Heart left ventricle (tissue), 16 donors: ENCODE results near the gene TCAF2. TPM values are rescaled to one million over a fixed set of nuclear protein-coding genes. Genes with fewer than 3 reads are reported as not detected.
"Not testable (repeated sequence)": the region's sequence is repeated elsewhere in the genome, so short reads cannot be mapped to it uniquely, and the experiment has no call there.

Experiments used
- ATAC-seq, 4 donors: fragments of 200-7000 bp; cut with Tn5 transposase; one replicate each; pipeline ENCODE4 v1.9.1; 2020 to 2022; ENCODE audit warnings: moderate library complexity in 4 of 4, mild to moderate bottlenecking in 3 of 4, moderate number of reproducible peaks in 1 of 4
- DNase-seq, 5 donors: peaks; one replicate each; pipeline ENCODE4 v3.0.0-alpha.2; 2020
- H3K27ac ChIP-seq, 12 donors: fragments of 200-600 bp; sonication (generic) in 4 of 12; one replicate each; pipeline versions ENCODE4 v1.5.0 to v1.8.0; 2016 to 2022; ENCODE audit warnings: mild to moderate bottlenecking in 2 of 12
- H3K27me3 ChIP-seq, 9 donors: fragments of 200-600 bp; sonication (generic) in 2 of 9; one replicate each; pipeline versions ENCODE4 v1.5.1 to v1.8.0; 2016 to 2022; ENCODE audit warnings: mild to moderate bottlenecking in 3 of 9
- H3K36me3 ChIP-seq, 9 donors: fragments of 200-600 bp; sonication (generic) in 2 of 9; one replicate each; pipeline versions ENCODE4 v1.5.0 to v1.8.0; 2018 to 2022; ENCODE audit warnings: mild to moderate bottlenecking in 2 of 9
- H3K4me1 ChIP-seq, 12 donors: fragments of 200-600 bp; sonication (generic) in 4 of 12; one replicate each; pipeline versions ENCODE4 v1.5.0 to v1.8.0; 2016 to 2022; ENCODE audit warnings: mild to moderate bottlenecking in 3 of 12
- H3K4me3 ChIP-seq, 12 donors: fragments of 200-600 bp; sonication (generic) in 4 of 12; one replicate each; pipeline versions ENCODE4 v1.5.0 to v1.8.0; 2017 to 2022; ENCODE audit warnings: mild to moderate bottlenecking in 9 of 12, moderate library complexity in 4 of 12
- H3K9me3 ChIP-seq, 12 donors: fragments of 200-600 bp; sonication (generic) in 4 of 12; one replicate each; pipeline versions ENCODE4 v1.5.0 to v1.8.0; 2016 to 2022; ENCODE audit warnings: mild to moderate bottlenecking in 1 of 12
- WGBS, 4 donors: extraction: QIAGEN DNeasy Blood & Tissue Kit in 2 of 4; methylation state at CpG; one replicate each; pipeline versions ENCODE4 v1.1.5 to v1.1.7; 2013 to 2018; 5-methylcytosine and 5-hydroxymethylcytosine counted together
- intact Hi-C, 10 donors: fragments of 100-400 bp; cut with DNase I; formaldehyde crosslinking; loops; one replicate each; pipeline versions ENCODE4 v1.11.1 to v1.14.2; 2022
- long read RNA-seq, 3 donors: library from polyadenylated mRNA; unstranded; transcript quantifications; one replicate each; pipeline ENCODE4 v2.0.0, GENCODE V29; 2020 to 2021
- polyA plus RNA-seq, 2 donors: library from polyadenylated mRNA; stranded (reverse); fragments of 200-250 nt; gene quantifications; one replicate each; pipeline ENCODE4 v1.2.3, GENCODE V29; 2013
- total RNA-seq, 9 donors: library from RNA; depleted of rRNA in 2 of 9; stranded (reverse); fragments of >200 nt in 2 of 9; fragmentation: NEBNext Ultra II Directional in 3 of 9; extraction: Animal tissue kit (Norgen Biotek cat#: 25700) in 3 of 9; gene quantifications; one replicate each; pipeline versions ENCODE4 v1.1.0 to v1.2.4, GENCODE V29; 2016 to 2023
- donor health status: ischemic (EF 13 %, LVEDD 7.1; RV severe dilation, severe dysfunction).
- donor health status: healthy with polysubstance abuse.
- donor health status: DM: no; HTN: yes; CAD: no.
- donor health status: DM: no; HTN: no; CAD: no.
- donor health status: ischemic (EF 25% LVEDD 6.9; RV normal size, moderate dysfunction).
- donor health status: ischemic (EF 25% LVEDD 5.7; RV mildly dilated, moderate dysfunction).
- donor health status: healthy.
- donor health status: DM: yes; HTN: yes; CAD: no.
- donor health status: ischemic (EF 35%, LVEDD 5.7; RV mildly dilated, moderate dysfunction).
- donor health status: nonischemic (EF 11% LVEDD 7.7; RV severe dilation, severe dysfunction).
- donor health status: DM: yes; HTN: yes; CAD: no.
- donor health status: PGD.
- donor health status: ischemic (EF 29% LVEDD 5.4; RV normal size, mild dysfunction).
- donor health status: nonischemic (EF 23%, LVEDD 6.1; RV moderate dilation, normal function).

Gene TCAF2
- total RNA-seq, result 1 to 10 TPM in 1 of 9 donors, under 1 TPM in 8; 0.12 to 2.5 (median 0.38) TPM
- under 1 TPM; 0.27 to 0.28 TPM for polyA plus RNA-seq
- long read RNA-seq, donor 1, result 0 reads
- long read RNA-seq, donor 2, partial matches to known transcripts, result 0 of 1 reads
- long read RNA-seq, donor 2, other reads (novel, unspliced or antisense), result 1 of 1 reads
- long read RNA-seq, donor 3, partial matches to known transcripts, result 0 of 1 reads
- long read RNA-seq, donor 3, other reads (novel, unspliced or antisense), result 1 of 1 reads

DNA sequence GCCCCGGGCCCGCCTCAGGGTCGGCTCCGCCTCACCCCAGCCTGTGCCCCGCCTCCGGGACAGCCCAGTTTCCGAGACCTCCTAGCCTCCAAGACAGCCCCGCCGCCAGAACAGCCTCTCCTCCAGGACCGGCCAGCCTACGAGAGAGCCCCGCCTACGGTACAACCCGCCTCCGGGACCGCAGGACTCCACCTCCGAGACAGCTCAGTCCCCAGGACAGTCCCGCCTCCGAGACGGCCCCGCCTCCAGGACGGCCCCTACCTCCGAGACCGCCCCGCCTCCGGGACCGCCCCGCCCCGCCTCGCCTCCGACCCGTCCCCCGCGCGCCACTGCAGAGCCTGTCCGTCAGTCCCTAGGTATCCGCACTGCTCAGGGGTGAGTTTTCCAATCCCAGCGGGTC, at the start of gene TCAF2:
TSS of gene TCAF2 (plus strand) at position 329 of the 400 bp plus-strand sequence.
- H3K27ac ChIP-seq, H3K27me3 ChIP-seq, intact Hi-C loops, H3K9me3 ChIP-seq, H3K4me1 ChIP-seq, H3K36me3 ChIP-seq: not testable (repeated sequence)
- DNase-seq (peak in 4 of 5 donors; percentile 57 to 83 (median 71)), ATAC-seq (peak; percentile 97 to 100 (median 99))
- 1% methylated on average over 16 of the region's 38 CpGs; no CpG with 5 or more reads in 3 of the 4 donors for WGBS, 4 donors
- peak within 1 kb of the TSS in 3 of 12 donors; percentile 31 to 42 (median 35) for H3K4me3 ChIP-seq

DNA sequence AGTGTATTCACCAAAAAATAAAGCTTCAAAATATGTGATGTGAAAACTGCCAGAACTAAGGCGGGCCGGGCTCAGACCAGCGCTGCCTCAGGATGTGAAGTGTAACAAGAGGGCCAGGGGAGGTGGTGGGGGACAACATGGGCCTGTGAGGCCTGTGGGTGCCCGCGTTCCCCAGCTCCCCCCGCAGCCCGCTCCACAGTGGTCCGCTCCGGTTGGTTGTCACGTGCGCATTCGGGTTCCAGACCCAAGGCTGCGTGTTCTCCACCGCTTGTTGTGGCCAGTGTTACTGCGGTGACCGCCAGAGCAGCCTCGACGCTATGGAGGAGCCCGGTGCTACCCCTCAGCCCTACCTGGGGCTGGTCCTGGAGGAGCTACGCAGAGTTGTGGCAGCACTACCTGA, 49.3 kb upstream of the TCAF2 start, which contains the start of gene CTAGE15:
TSS of gene CTAGE15 (plus strand) at position 301 of the 400 bp plus-strand sequence. CDS start at position 318, 17 bp downstream.
- WGBS, 4 donors, result 91 to 93% (median 92%) methylated on average over 2 to 8 of the region's 20 CpGs; no CpG with 5 or more reads in 1 of the 4 donors
- not testable (repeated sequence) for ATAC-seq

DNA sequence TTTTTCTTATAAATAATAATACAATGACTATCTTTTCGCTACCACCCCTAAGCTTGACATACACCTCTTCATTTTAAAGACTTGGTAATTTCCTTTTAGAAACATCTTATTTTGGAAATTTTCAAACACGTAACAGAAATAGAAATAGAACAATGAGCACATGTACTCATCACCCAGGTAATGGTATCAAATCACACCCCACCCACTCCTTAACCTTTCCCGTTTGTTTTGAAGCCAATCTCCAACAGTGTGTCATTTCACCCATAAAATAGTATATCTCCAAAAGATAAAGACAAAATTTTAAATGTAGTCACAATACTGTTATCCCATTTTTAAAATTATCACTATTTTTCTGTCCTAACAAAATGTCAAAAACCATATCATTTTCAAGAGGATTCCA, 32.6 kb upstream of the TCAF2 start:
- H3K27me3 ChIP-seq, intact Hi-C loops, H3K9me3 ChIP-seq, H3K27ac ChIP-seq, H3K4me1 ChIP-seq, H3K4me3 ChIP-seq, H3K36me3 ChIP-seq, DNase-seq, ATAC-seq: not testable (repeated sequence)
- 81 to 85% (median 82%) methylated on average over 2 of the region's 3 CpGs; no CpG with 5 or more reads in 1 of the 4 donors for WGBS, 4 donors

More for the DNA sequence above, 49.3 kb upstream of the TCAF2 start, which contains the start of gene CTAGE15:
- H3K27ac ChIP-seq, H3K4me3 ChIP-seq, H3K27me3 ChIP-seq, H3K36me3 ChIP-seq, H3K9me3 ChIP-seq, H3K4me1 ChIP-seq, intact Hi-C loops, DNase-seq: not testable (repeated sequence)

DNA sequence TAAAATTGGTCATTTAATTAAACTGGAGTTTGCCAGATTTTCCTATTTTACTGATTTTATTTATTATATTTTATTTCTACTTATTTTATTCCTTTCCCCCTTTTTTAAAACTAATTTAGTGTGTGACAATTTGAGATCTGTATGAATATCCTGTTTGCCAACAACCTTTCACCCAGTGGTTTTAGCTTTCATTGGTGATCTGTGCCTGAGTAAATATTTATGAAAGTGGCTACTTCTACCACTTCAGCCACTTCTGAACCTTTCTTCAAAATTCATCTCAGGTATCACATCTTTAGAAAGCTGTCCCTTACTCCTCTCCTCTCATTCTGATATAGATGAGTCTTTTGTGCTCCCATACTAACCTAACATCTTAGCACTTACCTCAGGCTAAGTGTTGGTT, 30.9 kb upstream of the TCAF2 start:
- H3K4me3 ChIP-seq, H3K36me3 ChIP-seq, intact Hi-C loops, ATAC-seq, H3K27ac ChIP-seq, DNase-seq, H3K27me3 ChIP-seq, H3K9me3 ChIP-seq, H3K4me1 ChIP-seq: not testable (repeated sequence)

DNA sequence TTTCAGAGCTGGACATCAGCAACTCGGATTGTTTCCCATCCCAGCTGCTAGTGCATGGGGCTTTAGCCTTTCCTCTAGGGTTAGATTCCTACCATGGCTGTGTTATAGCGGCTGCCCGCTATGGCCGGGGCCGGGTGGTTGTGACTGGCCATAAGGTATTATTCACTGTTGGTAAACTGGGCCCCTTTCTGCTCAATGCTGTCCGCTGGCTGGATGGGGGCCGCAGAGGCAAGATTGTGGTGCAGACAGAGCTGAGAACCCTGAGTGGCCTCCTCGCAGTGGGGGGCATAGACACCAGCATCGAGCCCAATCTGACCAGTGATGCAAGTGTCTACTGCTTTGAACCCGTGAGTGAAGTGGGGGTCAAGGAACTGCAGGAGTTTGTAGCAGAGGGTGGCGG, 22.7 kb upstream of the TCAF2 start:
- intact Hi-C loops, H3K9me3 ChIP-seq, H3K27ac ChIP-seq, H3K4me3 ChIP-seq, H3K27me3 ChIP-seq, H3K36me3 ChIP-seq, H3K4me1 ChIP-seq: not testable (repeated sequence)
- DNase-seq, result peak in 2 of 5 donors; percentile 14 to 33
- ATAC-seq, result peak in 1 of 4 donors; percentile 10
- 90 to 97% (median 95%) methylated on average over 2 to 4 of the region's 11 CpGs; no CpG with 5 or more reads in 1 of the 4 donors for WGBS, 4 donors

DNA sequence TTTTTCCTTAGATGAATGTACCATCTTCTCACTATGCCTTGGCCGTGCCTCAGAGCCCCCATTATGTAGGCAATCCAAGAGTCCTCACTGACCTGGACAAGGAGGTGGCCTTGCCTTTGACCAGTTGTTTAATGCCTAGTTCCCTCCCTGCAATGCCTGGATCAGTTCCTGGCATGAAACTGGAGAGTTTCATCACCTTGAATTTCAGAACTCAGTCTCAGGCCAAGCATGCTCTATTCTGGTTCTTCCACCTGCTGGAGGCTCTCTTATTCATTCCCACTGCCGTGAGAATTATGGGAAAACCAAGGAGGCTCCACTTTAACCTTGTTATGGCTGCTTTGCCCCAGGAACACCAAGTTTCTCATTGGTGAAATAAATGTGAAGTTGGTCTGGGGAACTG, 17.2 kb upstream of the TCAF2 start:
- H3K4me1 ChIP-seq, H3K9me3 ChIP-seq, H3K36me3 ChIP-seq, ATAC-seq, H3K27me3 ChIP-seq, H3K4me3 ChIP-seq, intact Hi-C loops, DNase-seq, H3K27ac ChIP-seq: not testable (repeated sequence)
- no CpG with 5 or more reads among the region's 2 CpGs for WGBS, 4 donors

DNA sequence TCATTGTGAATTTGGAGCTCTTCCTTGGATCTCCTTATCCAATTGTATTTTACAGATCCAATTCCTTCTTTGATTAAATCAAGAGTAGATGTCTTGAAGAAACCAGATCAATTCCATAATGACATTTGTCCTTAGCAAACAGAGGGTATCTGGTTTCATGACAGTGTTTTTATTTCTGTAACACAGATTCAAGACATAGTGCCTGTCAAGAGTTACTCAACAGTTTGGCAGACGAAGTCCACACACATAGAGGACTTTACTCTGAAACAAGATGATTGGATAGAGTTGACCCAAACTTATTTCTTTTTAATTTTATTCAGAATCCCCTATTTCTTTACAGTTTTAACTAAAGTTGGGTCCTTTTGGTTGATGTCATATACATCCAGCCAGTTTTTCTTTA, 14.7 kb upstream of the TCAF2 start:
- H3K36me3 ChIP-seq, H3K4me3 ChIP-seq, ATAC-seq, H3K4me1 ChIP-seq, DNase-seq, H3K9me3 ChIP-seq, intact Hi-C loops, H3K27me3 ChIP-seq, H3K27ac ChIP-seq: not testable (repeated sequence)
- WGBS, 4 donors, result no CpG with 5 or more reads among the region's 1 CpG

DNA sequence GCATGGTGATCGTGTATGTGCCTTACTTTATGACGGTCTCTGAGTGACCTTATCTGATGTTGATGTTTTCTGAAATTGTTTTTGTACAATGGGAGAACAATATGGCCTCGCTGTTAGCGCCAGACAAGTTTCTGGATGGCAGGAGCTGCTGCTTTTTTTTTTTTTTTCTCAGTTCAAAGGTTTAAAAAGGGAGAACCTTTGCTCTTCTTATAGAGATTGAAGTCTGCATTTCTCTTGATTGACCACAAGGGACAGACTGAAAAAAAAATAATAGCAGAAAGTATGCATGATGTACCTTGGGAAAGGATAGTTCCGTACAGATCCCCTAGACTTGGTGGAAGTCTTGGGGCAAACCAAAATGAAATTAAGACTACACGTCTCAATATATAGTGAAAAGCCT, 5.2 kb upstream of the TCAF2 start:
- intact Hi-C loops, ATAC-seq, H3K27ac ChIP-seq, H3K4me1 ChIP-seq, H3K27me3 ChIP-seq, H3K36me3 ChIP-seq, H3K4me3 ChIP-seq, H3K9me3 ChIP-seq, DNase-seq: not testable (repeated sequence)
- WGBS, 4 donors, result 91 to 95% (median 94%) methylated on average over 2 to 4 of the region's 6 CpGs

DNA sequence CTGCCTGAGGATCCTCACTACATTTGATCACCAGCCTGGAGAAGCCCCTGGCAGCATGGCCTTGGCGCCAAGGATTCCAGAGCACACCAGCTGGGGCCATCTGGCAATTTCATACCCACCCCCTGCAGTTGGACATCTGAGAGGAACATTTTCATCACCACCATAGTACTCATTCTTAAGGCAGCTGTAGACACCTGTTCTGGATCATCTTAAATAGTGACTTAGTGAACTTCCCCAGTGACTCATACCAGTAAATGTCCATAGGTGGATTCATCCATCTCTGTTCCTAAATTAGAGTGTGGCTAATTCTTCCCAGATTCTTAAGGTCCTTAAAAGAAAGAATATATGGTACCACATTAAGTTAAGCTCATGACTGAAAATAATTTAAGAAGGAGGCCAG, 3.6 kb upstream of the TCAF2 start:
- H3K27me3 ChIP-seq, H3K4me1 ChIP-seq, H3K4me3 ChIP-seq, DNase-seq, H3K9me3 ChIP-seq, H3K27ac ChIP-seq, H3K36me3 ChIP-seq, intact Hi-C loops: not testable (repeated sequence)
- ATAC-seq, result peak in 1 of 4 donors; percentile 13
- no CpG with 5 or more reads among the region's 1 CpG for WGBS, 4 donors
